Measurements from ENCODE around the gene PLA2R1. TPM values are rescaled to one million over a fixed set of nuclear protein-coding genes. Genes with fewer than 3 reads are reported as not detected.

PLA2R1 gene
- total RNA-seq, 1 experiment from 2014 or later, result 1.1 TPM

DNA sequence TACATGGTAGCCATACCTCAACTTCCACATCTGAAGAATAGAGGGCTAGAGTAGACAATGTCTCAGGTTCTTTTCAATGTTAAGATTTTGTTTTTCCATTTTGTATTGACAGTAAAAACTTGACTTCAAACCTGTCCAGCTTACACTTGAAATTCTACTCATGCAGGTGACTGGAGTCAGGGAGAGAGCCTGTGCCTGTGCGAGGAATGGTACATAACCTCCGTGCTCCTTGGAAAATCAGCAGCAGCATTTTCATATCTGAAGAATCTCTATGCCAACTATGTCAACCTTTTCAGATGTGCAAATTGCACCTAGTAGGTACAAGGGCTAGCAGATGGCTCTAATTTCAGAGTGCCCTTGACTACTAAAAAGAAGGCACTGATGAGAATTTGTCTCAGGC, 2.1 kb downstream of the PLA2R1 start:
- Mint-ChIP-seq H3K9me3 (peaks cover 16% of the 10 kb centered on the region), H3K4me3 (no peak overlapping the region), H3K4me1 (peaks cover 31% of the 10 kb centered on the region), H3K36me3 (peaks cover 2% of the 10 kb centered on the region; the same call in 1 of the 2 replicates), H3K27ac (no peak overlapping the region), H3K27me3 (ENCODE audit: low read depth) (peaks cover 42% of the 10 kb centered on the region)
- DNase-seq (ENCODE audit: low spot score) (no peak), ATAC-seq (no peak)
- CTCF ChIA-PET, result no interaction called here
- POLR2A ChIA-PET, result no interaction called here
- TF ChIP-seq SOX15 (CRISPR knock-in tag; IDR thresholded peaks at IDR 0.05) (no peak), NFATC4 (CRISPR knock-in tag; IDR thresholded peaks at IDR 0.05) (no peak), GRHL2 (CRISPR knock-in tag; IDR thresholded peaks at IDR 0.05; ENCODE audit: insufficient replicate concordance, severe bottlenecking) (no peak), KAT7 (CRISPR knock-in tag; IDR thresholded peaks at IDR 0.05; ENCODE audit: borderline replicate concordance) (no peak), FOXP1 (CRISPR knock-in tag; IDR thresholded peaks at IDR 0.05; ENCODE audit: borderline replicate concordance) (no peak), ZNF396 (CRISPR knock-in tag; IDR thresholded peaks at IDR 0.05; ENCODE audit: borderline replicate concordance) (no peak), TEAD1 (CRISPR knock-in tag; IDR thresholded peaks at IDR 0.05) (no peak), ZNF121 (CRISPR knock-in tag; IDR thresholded peaks at IDR 0.05) (no peak), CREM (CRISPR knock-in tag; IDR thresholded peaks at IDR 0.05) (no peak), ZNF138 (CRISPR knock-in tag; conservative IDR thresholded peaks at IDR 0.05) (no peak), ESRRA (CRISPR knock-in tag; IDR thresholded peaks at IDR 0.05; ENCODE audit: borderline replicate concordance) (no peak), JAZF1 (CRISPR knock-in tag; IDR thresholded peaks at IDR 0.05) (no peak), TP53 (CRISPR knock-in tag; IDR thresholded peaks at IDR 0.05) (no peak), TEAD4 (CRISPR knock-in tag; IDR thresholded peaks at IDR 0.05) (no peak), GTF2I (CRISPR knock-in tag; conservative IDR thresholded peaks at IDR 0.05) (no peak), NR1H2 (CRISPR knock-in tag; IDR thresholded peaks at IDR 0.05) (no peak)

DNA sequence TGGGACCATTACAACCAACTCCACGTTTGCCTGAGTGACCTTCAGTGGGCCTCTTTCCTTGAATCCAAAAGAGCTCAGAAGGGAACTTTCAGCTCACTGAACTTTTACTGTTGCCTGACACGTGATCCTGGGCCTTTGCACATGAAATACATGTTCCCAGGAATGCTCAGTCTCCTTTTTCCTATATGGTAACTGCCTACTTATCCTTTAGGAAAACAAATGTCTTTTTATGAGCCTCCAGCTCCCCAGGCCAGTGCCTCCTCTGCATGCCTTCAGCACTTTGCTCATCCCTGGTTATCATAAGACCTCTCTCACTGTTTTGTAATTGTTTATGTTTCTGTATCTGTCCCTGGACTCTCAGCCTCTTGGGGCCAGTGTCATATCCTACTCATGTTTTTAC, 5.1 kb downstream of the PLA2R1 start:
- no peaks in the 10 kb centered on the region for H3K36me3 Mint-ChIP-seq
- no peak overlapping the region for H3K4me3 Mint-ChIP-seq
- POLR2A ChIA-PET, result no interaction called here
- CTCF ChIA-PET, result no interaction called here
- no peak overlapping the region for H3K27ac Mint-ChIP-seq
- peaks cover 35% of the 10 kb centered on the region for H3K4me1 Mint-ChIP-seq
- peaks cover 9% of the 10 kb centered on the region for H3K9me3 Mint-ChIP-seq
- ATAC-seq (no peak), DNase-seq (ENCODE audit: low spot score) (no peak)
- H3K27me3 Mint-ChIP-seq (ENCODE audit: low read depth), result peaks cover 31% of the 10 kb centered on the region
- TF ChIP-seq ZNF423 (CRISPR knock-in tag; IDR thresholded peaks at IDR 0.05) (no peak), FOXP1 (CRISPR knock-in tag; IDR thresholded peaks at IDR 0.05; ENCODE audit: borderline replicate concordance) (no peak), GABPB1 (CRISPR knock-in tag; IDR thresholded peaks at IDR 0.05) (no peak), HMGA2 (CRISPR knock-in tag; IDR thresholded peaks at IDR 0.05) (no peak), ZNF138 (CRISPR knock-in tag; conservative IDR thresholded peaks at IDR 0.05) (no peak), FOXK1 (CRISPR knock-in tag; IDR thresholded peaks at IDR 0.05) (no peak), TP53 (CRISPR knock-in tag; IDR thresholded peaks at IDR 0.05) (no peak), CREM (CRISPR knock-in tag; IDR thresholded peaks at IDR 0.05) (no peak)
- TF ChIP-seq, protein P1, sequence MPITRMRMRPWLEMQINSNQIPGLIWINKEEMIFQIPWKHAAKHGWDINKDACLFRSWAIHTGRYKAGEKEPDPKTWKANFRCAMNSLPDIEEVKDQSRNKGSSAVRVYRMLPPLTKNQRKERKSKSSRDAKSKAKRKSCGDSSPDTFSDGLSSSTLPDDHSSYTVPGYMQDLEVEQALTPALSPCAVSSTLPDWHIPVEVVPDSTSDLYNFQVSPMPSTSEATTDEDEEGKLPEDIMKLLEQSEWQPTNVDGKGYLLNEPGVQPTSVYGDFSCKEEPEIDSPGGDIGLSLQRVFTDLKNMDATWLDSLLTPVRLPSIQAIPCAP (CRISPR knock-in tag; IDR thresholded peaks at IDR 0.05), result no peak
- TF ChIP-seq, protein P2, sequence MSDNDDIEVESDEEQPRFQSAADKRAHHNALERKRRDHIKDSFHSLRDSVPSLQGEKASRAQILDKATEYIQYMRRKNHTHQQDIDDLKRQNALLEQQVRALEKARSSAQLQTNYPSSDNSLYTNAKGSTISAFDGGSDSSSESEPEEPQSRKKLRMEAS (CRISPR knock-in tag; IDR thresholded peaks at IDR 0.05), result no peak
- TF ChIP-seq, protein P3, sequence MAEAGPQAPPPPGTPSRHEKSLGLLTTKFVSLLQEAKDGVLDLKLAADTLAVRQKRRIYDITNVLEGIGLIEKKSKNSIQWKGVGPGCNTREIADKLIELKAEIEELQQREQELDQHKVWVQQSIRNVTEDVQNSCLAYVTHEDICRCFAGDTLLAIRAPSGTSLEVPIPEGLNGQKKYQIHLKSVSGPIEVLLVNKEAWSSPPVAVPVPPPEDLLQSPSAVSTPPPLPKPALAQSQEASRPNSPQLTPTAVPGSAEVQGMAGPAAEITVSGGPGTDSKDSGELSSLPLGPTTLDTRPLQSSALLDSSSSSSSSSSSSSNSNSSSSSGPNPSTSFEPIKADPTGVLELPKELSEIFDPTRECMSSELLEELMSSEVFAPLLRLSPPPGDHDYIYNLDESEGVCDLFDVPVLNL (CRISPR knock-in tag; IDR thresholded peaks at IDR 0.05; ENCODE audit: borderline replicate concordance, low read depth), result no peak
- TF ChIP-seq, protein P4, sequence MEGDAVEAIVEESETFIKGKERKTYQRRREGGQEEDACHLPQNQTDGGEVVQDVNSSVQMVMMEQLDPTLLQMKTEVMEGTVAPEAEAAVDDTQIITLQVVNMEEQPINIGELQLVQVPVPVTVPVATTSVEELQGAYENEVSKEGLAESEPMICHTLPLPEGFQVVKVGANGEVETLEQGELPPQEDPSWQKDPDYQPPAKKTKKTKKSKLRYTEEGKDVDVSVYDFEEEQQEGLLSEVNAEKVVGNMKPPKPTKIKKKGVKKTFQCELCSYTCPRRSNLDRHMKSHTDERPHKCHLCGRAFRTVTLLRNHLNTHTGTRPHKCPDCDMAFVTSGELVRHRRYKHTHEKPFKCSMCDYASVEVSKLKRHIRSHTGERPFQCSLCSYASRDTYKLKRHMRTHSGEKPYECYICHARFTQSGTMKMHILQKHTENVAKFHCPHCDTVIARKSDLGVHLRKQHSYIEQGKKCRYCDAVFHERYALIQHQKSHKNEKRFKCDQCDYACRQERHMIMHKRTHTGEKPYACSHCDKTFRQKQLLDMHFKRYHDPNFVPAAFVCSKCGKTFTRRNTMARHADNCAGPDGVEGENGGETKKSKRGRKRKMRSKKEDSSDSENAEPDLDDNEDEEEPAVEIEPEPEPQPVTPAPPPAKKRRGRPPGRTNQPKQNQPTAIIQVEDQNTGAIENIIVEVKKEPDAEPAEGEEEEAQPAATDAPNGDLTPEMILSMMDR (IDR thresholded peaks at IDR 0.05), result no peak
- TF ChIP-seq, protein P5, sequence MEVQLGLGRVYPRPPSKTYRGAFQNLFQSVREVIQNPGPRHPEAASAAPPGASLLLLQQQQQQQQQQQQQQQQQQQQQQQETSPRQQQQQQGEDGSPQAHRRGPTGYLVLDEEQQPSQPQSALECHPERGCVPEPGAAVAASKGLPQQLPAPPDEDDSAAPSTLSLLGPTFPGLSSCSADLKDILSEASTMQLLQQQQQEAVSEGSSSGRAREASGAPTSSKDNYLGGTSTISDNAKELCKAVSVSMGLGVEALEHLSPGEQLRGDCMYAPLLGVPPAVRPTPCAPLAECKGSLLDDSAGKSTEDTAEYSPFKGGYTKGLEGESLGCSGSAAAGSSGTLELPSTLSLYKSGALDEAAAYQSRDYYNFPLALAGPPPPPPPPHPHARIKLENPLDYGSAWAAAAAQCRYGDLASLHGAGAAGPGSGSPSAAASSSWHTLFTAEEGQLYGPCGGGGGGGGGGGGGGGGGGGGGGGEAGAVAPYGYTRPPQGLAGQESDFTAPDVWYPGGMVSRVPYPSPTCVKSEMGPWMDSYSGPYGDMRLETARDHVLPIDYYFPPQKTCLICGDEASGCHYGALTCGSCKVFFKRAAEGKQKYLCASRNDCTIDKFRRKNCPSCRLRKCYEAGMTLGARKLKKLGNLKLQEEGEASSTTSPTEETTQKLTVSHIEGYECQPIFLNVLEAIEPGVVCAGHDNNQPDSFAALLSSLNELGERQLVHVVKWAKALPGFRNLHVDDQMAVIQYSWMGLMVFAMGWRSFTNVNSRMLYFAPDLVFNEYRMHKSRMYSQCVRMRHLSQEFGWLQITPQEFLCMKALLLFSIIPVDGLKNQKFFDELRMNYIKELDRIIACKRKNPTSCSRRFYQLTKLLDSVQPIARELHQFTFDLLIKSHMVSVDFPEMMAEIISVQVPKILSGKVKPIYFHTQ (CRISPR knock-in tag; IDR thresholded peaks at IDR 0.05), result no peak
- TF ChIP-seq, protein P6, sequence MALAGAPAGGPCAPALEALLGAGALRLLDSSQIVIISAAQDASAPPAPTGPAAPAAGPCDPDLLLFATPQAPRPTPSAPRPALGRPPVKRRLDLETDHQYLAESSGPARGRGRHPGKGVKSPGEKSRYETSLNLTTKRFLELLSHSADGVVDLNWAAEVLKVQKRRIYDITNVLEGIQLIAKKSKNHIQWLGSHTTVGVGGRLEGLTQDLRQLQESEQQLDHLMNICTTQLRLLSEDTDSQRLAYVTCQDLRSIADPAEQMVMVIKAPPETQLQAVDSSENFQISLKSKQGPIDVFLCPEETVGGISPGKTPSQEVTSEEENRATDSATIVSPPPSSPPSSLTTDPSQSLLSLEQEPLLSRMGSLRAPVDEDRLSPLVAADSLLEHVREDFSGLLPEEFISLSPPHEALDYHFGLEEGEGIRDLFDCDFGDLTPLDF (CRISPR knock-in tag; IDR thresholded peaks at IDR 0.05), result no peak

All from WTC11 (cell line).